LNCAP (cell line): ENCODE results near the gene FAS.

Experiments
- TF ChIP-seq, protein P1 (sequence below): fragments of 450-650 bp; IDR thresholded peaks from 2 replicates; pipeline ENCODE4 v1.5.1; 2017; ENCODE audit warnings: mild to moderate bottlenecking

The FAS gene

GRCh38 chr10:88949912-88950837, 40.4 kb upstream of the FAS start:
- TF ChIP-seq, protein P1, sequence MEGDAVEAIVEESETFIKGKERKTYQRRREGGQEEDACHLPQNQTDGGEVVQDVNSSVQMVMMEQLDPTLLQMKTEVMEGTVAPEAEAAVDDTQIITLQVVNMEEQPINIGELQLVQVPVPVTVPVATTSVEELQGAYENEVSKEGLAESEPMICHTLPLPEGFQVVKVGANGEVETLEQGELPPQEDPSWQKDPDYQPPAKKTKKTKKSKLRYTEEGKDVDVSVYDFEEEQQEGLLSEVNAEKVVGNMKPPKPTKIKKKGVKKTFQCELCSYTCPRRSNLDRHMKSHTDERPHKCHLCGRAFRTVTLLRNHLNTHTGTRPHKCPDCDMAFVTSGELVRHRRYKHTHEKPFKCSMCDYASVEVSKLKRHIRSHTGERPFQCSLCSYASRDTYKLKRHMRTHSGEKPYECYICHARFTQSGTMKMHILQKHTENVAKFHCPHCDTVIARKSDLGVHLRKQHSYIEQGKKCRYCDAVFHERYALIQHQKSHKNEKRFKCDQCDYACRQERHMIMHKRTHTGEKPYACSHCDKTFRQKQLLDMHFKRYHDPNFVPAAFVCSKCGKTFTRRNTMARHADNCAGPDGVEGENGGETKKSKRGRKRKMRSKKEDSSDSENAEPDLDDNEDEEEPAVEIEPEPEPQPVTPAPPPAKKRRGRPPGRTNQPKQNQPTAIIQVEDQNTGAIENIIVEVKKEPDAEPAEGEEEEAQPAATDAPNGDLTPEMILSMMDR = no peak

DNA sequence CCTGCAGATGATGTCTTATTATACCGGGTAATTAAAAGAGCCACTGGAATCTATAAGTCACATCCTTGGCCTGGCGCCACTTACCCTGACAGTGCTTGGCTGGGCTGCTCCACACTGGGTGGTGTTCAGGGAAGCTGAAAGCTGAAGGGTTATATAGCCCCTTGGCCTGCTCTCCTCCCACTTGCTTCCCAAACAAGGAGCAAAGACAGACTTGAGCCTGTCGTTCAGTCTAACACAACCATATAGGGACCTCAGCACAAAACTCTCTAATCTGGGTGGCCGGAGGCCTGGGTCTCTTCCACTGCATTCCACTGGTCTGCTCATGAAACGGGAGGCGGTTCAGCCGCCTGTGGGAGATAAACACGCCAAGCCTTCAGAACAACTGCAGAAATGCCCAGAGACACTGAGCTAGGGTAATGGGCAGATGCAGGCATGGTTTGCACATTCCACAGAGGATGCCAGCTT, 37.9 kb upstream of the FAS start, which contains the start of gene ACTA2:
TSS of gene ACTA2 (minus strand) at position 127 of the 465 bp plus-strand sequence. CDS start 3,843 bp downstream, outside the sequence.
- TF ChIP-seq, protein P1 = no peak

GRCh38 chr10:88953662-88954061, 36.9 kb upstream of the FAS start:
- TF ChIP-seq, protein P1 = no peak

- TF ChIP-seq, protein P1 = no peak
These were observed 36.0 kb upstream of the FAS start for GRCh38 chr10:88954458-88955083.

DNA sequence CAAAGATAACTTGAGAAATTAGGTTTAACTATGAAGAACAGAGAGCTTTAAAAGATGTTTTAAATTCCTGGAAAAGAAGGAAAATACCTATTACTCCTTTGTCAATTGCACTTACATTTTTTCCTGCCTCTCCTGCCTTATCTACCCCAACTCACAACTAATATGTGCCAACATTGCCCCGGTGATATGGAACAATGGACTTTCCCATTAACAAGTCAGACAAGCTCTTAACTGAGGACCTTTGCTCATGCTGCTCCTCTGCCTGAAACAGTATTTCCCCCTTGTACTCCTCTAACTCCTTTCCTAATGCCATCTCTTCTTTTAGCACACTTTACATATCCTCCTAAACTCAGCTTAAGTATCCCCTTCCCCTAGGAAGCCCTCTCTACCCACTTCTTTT, 33.2 kb upstream of the FAS start:
- TF ChIP-seq, protein P1 = no peak

- TF ChIP-seq, protein P1 = no peak
These were observed 31.9 kb upstream of the FAS start for GRCh38 chr10:88958721-88959120.

- TF ChIP-seq, protein P1 = no peak
These were observed 29.8 kb upstream of the FAS start for GRCh38 chr10:88960802-88961201.
